Fibroblast of lung (primary cell): ENCODE data around the gene STX1A.

Source experiments
- EZH2 ChIP-seq: IDR thresholded peaks from 2 replicates; pipeline ENCODE4 v1.5.1; 2012; ENCODE audit warnings: low read length, control low read depth, mild to moderate bottlenecking; ENCODE audit errors: missing control alignments
- TF ChIP-seq, protein P1 (sequence below), 2 donors: IDR thresholded peaks in 1 of 2; conservative IDR thresholded peaks in 1 of 2; 1 replicate in 1 of 2; 2 replicates in 1 of 2; pipeline ENCODE4 v1.5.1; 2011 to 2012; ENCODE audit warnings: low read length in 2 of 2, control low read depth in 1 of 2, inconsistent platforms in 1 of 2, low read depth in 1 of 2, mild to moderate bottlenecking in 1 of 2

- TF ChIP-seq, protein P1, sequence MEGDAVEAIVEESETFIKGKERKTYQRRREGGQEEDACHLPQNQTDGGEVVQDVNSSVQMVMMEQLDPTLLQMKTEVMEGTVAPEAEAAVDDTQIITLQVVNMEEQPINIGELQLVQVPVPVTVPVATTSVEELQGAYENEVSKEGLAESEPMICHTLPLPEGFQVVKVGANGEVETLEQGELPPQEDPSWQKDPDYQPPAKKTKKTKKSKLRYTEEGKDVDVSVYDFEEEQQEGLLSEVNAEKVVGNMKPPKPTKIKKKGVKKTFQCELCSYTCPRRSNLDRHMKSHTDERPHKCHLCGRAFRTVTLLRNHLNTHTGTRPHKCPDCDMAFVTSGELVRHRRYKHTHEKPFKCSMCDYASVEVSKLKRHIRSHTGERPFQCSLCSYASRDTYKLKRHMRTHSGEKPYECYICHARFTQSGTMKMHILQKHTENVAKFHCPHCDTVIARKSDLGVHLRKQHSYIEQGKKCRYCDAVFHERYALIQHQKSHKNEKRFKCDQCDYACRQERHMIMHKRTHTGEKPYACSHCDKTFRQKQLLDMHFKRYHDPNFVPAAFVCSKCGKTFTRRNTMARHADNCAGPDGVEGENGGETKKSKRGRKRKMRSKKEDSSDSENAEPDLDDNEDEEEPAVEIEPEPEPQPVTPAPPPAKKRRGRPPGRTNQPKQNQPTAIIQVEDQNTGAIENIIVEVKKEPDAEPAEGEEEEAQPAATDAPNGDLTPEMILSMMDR (conservative IDR thresholded peaks at IDR 0.05 in 1 of 2, IDR thresholded peaks at IDR 0.05 in 1 of 2; ENCODE audit: low read depth in 1 of 2, low read length in 2 of 2), result no peak
- TF ChIP-seq EZH2, result no peak
Observed at GRCh38 chr7:73690646-73691045, 28.8 kb downstream of the STX1A start.
